Measurements from ENCODE around the gene FETUB.
"Not testable (repeated sequence)": the region's sequence is repeated elsewhere in the genome, so short reads cannot be mapped to it uniquely, and the experiment has no call there.

Gene FETUB

DNA sequence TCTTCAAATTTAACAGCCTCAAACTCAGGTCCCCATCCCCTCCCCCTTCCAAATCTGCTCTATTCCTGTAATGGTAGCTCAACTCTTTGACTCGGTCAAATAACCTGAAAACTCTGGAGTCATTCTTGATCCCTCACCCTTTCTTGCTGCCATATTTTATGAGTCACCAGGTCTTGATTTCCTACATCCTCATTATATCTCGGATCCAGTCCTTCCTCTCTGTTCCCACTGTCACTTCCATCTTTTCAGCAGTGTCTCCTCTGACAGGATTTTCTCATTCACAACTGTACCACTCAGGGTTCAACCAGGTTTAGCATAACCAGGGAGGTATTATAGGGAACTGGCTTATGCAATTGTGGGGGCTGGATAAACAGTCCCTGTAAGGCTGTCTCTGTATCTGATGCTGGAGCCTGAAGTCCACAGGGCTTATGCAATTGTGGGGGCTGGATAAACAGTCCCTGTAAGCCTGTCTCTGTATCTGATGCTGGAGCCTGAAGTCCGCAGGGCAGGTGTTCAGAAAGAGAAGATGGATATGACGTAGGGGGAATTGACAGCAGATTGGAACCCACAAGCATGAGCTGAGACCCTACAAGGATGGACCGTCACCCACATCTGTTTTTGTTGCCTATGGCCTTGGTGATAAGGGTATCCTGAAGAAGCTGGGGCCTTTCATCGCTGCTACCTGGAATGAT is 9.1 kb upstream of the FETUB start:
- Histone ChIP-seq H3K4me3 (replicated peaks; ENCODE audit: insufficient read depth, low read length) (no peak overlapping the region), H3K27me3 (ENCODE audit: insufficient read depth, poor library complexity, severe bottlenecking) (peaks cover 5% of the 10 kb centered on the region), H3K27ac (replicated peaks) (no peak overlapping the region)
- DNase-seq (ENCODE audit: low read depth in 1 of 2, low spot score in 1 of 2): no peak
- TF ChIP-seq GABPA (IDR thresholded peaks at IDR 0.05; ENCODE audit: low read depth): no peak
- TF ChIP-seq POLR2AphosphoS5 (IDR thresholded peaks at IDR 0.05; ENCODE audit: low read depth): no peak
- TF ChIP-seq, protein P1, sequence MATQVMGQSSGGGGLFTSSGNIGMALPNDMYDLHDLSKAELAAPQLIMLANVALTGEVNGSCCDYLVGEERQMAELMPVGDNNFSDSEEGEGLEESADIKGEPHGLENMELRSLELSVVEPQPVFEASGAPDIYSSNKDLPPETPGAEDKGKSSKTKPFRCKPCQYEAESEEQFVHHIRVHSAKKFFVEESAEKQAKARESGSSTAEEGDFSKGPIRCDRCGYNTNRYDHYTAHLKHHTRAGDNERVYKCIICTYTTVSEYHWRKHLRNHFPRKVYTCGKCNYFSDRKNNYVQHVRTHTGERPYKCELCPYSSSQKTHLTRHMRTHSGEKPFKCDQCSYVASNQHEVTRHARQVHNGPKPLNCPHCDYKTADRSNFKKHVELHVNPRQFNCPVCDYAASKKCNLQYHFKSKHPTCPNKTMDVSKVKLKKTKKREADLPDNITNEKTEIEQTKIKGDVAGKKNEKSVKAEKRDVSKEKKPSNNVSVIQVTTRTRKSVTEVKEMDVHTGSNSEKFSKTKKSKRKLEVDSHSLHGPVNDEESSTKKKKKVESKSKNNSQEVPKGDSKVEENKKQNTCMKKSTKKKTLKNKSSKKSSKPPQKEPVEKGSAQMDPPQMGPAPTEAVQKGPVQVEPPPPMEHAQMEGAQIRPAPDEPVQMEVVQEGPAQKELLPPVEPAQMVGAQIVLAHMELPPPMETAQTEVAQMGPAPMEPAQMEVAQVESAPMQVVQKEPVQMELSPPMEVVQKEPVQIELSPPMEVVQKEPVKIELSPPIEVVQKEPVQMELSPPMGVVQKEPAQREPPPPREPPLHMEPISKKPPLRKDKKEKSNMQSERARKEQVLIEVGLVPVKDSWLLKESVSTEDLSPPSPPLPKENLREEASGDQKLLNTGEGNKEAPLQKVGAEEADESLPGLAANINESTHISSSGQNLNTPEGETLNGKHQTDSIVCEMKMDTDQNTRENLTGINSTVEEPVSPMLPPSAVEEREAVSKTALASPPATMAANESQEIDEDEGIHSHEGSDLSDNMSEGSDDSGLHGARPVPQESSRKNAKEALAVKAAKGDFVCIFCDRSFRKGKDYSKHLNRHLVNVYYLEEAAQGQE (IDR thresholded peaks at IDR 0.05; ENCODE audit: insufficient replicate concordance, low read depth): no peak
- TF ChIP-seq SPI1 (IDR thresholded peaks at IDR 0.05; ENCODE audit: borderline replicate concordance, low read depth): no peak
- no peak for TF ChIP-seq CTCF (IDR thresholded peaks at IDR 0.05; ENCODE audit: insufficient read depth, low read length)

GRCh38 chr3:186633481-186633880 is 6.7 kb upstream of the FETUB start:
- no peak for DNase-seq (ENCODE audit: low read depth in 1 of 2, low spot score in 1 of 2)
- TF ChIP-seq POLR2AphosphoS5 (IDR thresholded peaks at IDR 0.05; ENCODE audit: low read depth): no peak
- no peak for TF ChIP-seq CTCF (IDR thresholded peaks at IDR 0.05; ENCODE audit: insufficient read depth, low read length)
- TF ChIP-seq, protein P1 (IDR thresholded peaks at IDR 0.05; ENCODE audit: insufficient replicate concordance, low read depth): no peak
- TF ChIP-seq GABPA (IDR thresholded peaks at IDR 0.05; ENCODE audit: low read depth): no peak
- TF ChIP-seq SPI1 (IDR thresholded peaks at IDR 0.05; ENCODE audit: borderline replicate concordance, low read depth): no peak

DNA sequence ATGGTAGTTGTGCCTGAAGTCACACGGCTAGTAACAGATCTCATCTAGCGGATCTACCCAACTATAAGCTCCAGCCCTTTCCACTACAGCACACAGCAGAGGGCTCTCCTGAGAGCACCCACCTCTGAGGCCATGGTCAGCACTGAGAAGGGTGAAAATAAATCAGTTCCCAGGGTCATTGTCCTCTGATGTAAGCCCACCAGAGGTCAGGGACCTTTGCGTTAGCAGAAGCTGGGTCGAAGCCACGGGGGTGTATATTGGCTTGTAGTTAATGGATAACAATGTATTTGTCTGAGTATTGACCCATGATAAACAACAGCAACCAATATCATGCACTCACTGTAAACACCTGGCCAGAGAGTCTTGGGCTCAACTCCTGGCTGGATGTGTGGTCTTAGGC is 6.0 kb upstream of the FETUB start:
- not testable (repeated sequence) for DNase-seq (ENCODE audit: low read depth in 1 of 2, low spot score in 1 of 2); H3K27ac ChIP-seq (replicated peaks); H3K4me3 ChIP-seq (replicated peaks; ENCODE audit: insufficient read depth, low read length); H3K27me3 ChIP-seq (ENCODE audit: insufficient read depth, poor library complexity, severe bottlenecking)

More at GRCh38 chr3:186633481-186633880, 6.7 kb upstream of the FETUB start:
- Histone ChIP-seq H3K4me3 (replicated peaks; ENCODE audit: insufficient read depth, low read length) (no peak overlapping the region), H3K27ac (replicated peaks) (no peak overlapping the region), H3K27me3 (ENCODE audit: insufficient read depth, poor library complexity, severe bottlenecking) (peaks cover 3% of the 10 kb centered on the region)

GRCh38 chr3:186635532-186635931 is 4.7 kb upstream of the FETUB start:
- no peak for DNase-seq (ENCODE audit: low read depth in 1 of 2, low spot score in 1 of 2)
- Histone ChIP-seq H3K4me3 (replicated peaks; ENCODE audit: insufficient read depth, low read length) (no peak overlapping the region), H3K27me3 (ENCODE audit: insufficient read depth, poor library complexity, severe bottlenecking) (no peaks in the 10 kb centered on the region), H3K27ac (replicated peaks) (no peak overlapping the region)
- no peak for TF ChIP-seq SPI1 (IDR thresholded peaks at IDR 0.05; ENCODE audit: borderline replicate concordance, low read depth)
- no peak for TF ChIP-seq CTCF (IDR thresholded peaks at IDR 0.05; ENCODE audit: insufficient read depth, low read length)
- TF ChIP-seq, protein P1 (IDR thresholded peaks at IDR 0.05; ENCODE audit: insufficient replicate concordance, low read depth): no peak
- TF ChIP-seq POLR2AphosphoS5 (IDR thresholded peaks at IDR 0.05; ENCODE audit: low read depth): no peak
- TF ChIP-seq GABPA (IDR thresholded peaks at IDR 0.05; ENCODE audit: low read depth): no peak
